HG02798 (cell line): Measurements from ENCODE around the gene ALG2.
"Not testable (repeated sequence)": the region's sequence is repeated elsewhere in the genome, so short reads cannot be mapped to it uniquely, and the experiment has no call there.

Source experiments
- ATAC-seq: cut with Tn5 transposase; IDR thresholded peaks from one replicate; pipeline ENCODE4 v1.9.1; 2021; ENCODE audit warnings: mild to moderate bottlenecking; ENCODE audit not compliant: unreplicated experiment, poor library complexity

ALG2 gene

GRCh38 chr9:99238331-99238730 is 16.6 kb upstream of the ALG2 start:
- no peak for ATAC-seq

DNA sequence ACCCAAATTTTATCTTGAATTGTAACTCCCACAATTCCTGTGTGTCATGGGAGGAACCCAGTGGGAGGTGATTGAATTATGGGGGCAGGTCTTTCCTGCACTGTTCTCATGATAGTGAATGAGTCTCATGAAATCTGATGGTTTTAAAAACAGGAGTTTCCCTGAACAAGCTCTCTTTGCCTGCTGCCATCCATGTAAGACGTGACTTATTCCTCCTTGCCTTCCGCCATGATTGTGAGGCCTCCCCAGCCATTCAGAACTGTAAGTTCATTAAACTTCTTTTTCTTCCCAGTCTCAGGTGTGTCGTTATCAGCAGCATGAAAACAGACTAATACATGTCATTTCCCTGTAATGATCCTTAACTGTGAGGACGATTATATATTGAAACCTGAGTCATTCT is 16.1 kb upstream of the ALG2 start:
- ATAC-seq = not testable (repeated sequence)

DNA sequence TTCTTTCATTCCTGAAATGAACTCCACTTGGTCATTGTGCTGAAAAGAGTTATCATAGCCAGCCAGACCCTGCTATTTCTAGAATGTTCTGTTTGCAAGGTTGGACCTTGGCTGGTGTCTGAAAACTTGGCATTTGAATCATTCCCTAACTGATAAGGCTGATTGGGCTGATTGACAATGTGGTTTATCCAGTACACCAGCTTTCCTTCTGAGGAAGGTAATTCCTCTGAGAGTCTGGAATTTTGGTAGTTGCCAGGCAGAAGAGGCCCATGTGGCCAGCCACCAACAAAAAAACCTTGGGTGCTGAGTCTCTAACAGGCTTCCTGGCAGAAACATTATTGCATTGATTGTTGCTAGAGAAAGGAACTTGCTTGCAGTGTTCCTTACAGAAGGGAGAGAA is 15.6 kb upstream of the ALG2 start:
- no peak for ATAC-seq

DNA sequence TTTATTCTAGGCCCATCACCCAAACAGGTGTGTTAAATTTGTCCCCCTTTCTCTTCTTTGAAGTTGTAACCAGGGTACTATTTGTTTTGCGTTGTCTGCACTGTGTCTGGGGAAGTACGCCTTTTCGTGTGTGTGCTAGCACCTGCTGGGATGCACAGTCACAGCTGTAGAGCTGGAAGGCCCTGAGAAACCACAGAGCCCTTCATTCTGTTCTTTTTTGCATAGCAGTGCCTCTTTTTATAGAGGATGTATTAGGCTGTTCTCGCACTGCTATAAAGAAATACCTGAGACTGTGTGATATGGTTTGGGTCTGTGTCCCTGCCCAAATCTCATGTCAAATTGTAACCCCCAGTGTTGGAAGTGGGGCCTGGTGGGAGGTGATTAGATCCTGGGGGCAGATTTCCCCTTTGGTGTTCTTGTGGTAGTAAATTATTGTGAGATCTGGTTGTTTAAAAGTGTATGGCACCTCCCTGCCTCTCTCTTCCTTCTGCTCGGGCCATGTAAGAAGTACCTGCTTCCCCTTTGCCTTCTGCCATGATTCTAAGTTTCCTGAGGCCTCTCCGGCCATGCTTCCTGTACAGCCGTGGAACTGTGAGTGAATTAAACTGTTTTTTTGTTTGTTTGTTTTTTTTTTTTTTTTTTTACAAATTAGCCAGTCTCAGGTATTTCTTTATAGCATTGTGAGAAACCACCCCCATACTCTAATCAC is 14.3 kb upstream of the ALG2 start:
- peak; percentile 96 for ATAC-seq

- no peak for ATAC-seq
These were observed 13.3 kb upstream of the ALG2 start for GRCh38 chr9:99235069-99235468.

DNA sequence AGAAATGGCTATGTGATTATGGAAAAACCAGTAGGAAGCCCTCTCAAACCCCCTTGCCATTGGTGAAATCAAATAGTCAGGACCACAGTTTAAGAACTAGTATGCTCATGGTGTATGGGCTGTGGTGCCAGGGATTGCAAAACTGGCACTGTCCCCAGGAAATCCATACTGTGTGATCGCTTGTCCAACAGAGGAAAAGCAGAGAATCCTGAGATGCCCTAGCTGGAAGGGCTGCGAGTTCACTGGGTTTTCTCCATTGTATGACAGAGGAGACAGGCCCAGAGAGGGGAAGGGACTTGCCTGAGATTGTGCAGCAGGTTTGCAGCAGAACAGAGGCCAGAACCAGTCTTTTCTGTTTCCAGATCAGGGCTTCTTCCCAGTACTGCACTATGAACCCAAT is 12.9 kb upstream of the ALG2 start:
- ATAC-seq = no peak

- peak; percentile 25 for ATAC-seq
These were observed 10.0 kb upstream of the ALG2 start for GRCh38 chr9:99231711-99232110.

DNA sequence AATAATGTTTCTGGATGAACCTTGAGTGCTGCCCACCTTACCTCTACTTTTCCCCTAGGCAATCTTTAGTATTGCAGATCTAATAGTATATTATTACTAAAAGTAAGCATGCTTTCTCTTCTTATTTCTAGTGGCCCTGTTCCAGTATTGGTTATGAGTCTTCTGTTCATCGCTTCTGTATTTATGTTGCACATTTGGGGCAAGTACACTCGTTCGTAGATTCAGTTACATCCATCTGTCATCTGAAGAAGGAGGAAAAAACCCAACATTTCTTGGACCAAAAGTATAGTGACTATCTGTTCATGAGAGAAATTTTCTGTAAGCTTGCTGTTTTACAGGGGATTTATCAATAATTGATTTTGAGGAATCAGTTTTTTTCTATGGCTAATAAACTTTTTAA is 8.5 kb upstream of the ALG2 start:
- ATAC-seq = no peak

GRCh38 chr9:99226054-99226453 is 4.3 kb upstream of the ALG2 start:
- no peak for ATAC-seq

GRCh38 chr9:99224445-99224844 is 2.7 kb upstream of the ALG2 start:
- ATAC-seq = no peak

DNA sequence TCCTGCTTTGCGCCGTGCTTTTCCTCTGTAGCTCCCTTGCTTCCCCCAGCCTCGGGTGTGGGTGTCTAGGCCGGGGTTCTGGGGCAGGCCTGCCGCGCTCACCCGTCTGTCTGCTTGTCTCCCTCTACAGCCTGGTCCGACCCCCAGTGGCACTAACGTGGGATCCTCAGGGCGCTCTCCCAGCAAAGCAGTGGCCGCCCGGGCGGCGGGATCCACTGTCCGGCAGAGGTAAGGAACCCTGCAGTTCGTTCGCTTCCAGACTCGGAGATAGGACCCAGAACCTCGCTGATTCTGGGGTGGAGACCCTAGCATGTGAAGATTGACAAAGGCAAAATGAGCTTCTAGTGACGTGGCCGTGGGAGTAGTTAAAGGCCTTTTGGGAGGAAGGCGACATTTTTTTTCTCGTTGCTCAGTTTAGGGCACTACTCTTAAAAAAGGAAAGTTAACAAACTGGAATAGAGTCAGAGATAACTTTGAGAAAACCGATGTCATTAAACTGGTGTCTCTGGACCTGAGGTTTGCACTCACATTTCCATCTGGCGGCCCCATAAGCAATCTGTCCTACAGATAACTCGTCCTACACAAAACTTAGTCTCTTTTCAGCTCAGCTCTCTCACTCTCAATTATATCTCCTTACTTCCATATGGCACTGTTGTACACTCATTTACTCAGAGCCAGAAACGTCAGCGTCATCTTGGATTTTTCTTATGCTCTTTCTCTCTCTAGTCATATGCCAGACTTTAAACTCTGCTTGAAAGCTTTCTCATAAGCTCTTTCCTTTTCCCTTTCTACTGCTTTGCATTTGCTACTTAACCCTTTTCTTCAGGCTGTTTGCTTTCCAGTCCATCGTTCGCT is 901 bp upstream of the ALG2 start:
- peak; percentile 21 for ATAC-seq

DNA sequence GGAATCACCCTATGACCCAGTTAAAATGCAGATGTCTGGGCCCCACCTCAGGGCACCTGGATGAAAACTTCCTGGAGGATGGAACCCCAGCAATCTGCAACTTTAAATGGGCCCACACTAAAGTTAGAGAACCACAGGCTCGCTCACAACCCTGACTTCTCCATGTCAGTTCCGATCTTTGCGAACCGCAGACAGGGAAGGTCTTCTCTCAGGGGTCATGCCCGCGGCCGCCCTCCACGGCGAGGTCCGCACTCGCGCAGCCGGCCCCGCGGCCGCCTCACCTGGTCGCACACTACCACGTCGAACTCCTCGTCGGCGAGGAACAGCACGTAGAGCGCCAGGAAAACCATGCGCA is 499 bp downstream of the ALG2 start:
- ATAC-seq = no peak

GRCh38 chr9:99220011-99220410 is 1.7 kb downstream of the ALG2 start:
- ATAC-seq = no peak

DNA sequence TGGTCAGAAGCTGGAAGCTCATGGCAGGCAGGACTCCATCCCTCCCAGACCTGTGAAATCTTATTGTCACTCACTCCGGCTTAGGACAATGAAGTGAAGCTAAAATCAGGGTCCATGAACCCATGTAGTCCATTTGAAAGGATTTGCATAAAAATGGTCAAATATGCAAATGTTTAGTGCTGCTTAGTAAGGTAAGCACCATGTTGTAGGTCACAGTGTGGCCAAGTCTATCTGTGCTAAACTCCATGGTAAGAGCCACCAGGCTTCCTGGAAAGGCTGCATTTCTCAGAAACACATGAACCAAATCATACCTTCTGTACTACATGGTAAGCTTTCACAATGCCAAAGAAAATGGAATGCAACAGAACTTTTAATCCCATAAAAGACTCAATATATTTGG is 5.7 kb downstream of the ALG2 start:
- no peak for ATAC-seq

GRCh38 chr9:99213197-99213596 is 8.5 kb downstream of the ALG2 start:
- ATAC-seq = no peak

GRCh38 chr9:99211746-99212145 is 10.0 kb downstream of the ALG2 start:
- ATAC-seq = no peak

- ATAC-seq = no peak
These were observed 11.2 kb downstream of the ALG2 start for GRCh38 chr9:99210572-99210971.

DNA sequence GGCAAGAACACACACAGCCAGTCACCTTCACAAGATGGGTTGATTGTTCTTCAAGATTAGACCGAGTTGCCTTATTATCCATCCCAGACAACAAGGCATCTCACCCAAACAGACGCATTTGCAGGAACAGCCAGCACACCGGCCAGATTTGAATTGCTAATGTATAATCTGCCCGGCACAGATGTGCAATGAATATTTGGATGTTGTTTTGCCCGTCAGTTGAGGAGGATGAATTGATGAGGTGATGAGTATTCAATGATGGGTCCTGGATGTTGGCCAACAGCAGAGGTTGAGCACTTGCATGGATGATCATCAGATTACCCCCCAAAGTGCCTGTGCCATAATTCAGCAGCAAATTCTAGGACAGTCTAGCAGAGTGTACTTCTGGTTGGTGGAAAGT is 20.1 kb downstream of the ALG2 start:
- ATAC-seq = no peak

- peak; percentile 64 for ATAC-seq
These were observed 21.7 kb downstream of the ALG2 start for GRCh38 chr9:99199938-99200539.

- no peak for ATAC-seq
These were observed 23.8 kb downstream of the ALG2 start for GRCh38 chr9:99197987-99198386.

- ATAC-seq = no peak
These were observed 24.6 kb downstream of the ALG2 start for GRCh38 chr9:99197124-99197630.
